Keratinocyte (primary cell): ENCODE measurements around the gene PSMD2.

Experiments used
- EZH2 ChIP-seq: IDR thresholded peaks from one replicate; pipeline ENCODE4 v1.6.1; 2012; ENCODE audit warnings: inconsistent platforms, mild to moderate bottlenecking, low read length, moderate library complexity
- TF ChIP-seq, protein P1 (sequence below), 3 experiments: IDR thresholded peaks in 1 of 3; conservative IDR thresholded peaks in 1 of 3; optimal IDR thresholded peaks in 1 of 3; 2 replicates in 2 of 3; 3 replicates in 1 of 3; pipeline versions ENCODE3 to v1.5.1; 2011; ENCODE audit warnings: low read length in 3 of 3, mild to moderate bottlenecking in 3 of 3, moderate library complexity in 2 of 3, control low read depth in 1 of 3, inconsistent platforms in 1 of 3; ENCODE audit not compliant: insufficient read depth in 2 of 3; ENCODE audit errors: extremely low read depth in 1 of 3

DNA sequence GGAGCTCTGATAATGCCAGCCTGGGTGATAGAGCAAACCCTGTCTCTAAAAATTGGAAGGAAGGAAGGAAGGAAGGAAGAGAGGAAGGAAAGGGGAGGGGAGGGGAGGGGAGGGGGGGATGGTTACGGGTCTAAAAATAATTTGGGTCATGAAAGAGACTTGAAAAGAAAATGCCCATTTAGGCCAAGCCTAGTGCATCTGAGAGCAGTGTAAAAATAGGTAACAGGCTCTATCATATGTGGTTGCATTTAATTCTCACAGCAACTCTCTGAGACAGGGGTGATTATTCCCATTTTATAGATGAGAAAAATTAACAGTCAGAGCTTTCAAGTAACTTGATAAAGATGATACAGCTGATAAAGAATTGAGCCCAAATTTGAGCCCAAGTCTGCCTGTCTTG lies 26.8 kb upstream of the PSMD2 start:
- TF ChIP-seq, protein P1, sequence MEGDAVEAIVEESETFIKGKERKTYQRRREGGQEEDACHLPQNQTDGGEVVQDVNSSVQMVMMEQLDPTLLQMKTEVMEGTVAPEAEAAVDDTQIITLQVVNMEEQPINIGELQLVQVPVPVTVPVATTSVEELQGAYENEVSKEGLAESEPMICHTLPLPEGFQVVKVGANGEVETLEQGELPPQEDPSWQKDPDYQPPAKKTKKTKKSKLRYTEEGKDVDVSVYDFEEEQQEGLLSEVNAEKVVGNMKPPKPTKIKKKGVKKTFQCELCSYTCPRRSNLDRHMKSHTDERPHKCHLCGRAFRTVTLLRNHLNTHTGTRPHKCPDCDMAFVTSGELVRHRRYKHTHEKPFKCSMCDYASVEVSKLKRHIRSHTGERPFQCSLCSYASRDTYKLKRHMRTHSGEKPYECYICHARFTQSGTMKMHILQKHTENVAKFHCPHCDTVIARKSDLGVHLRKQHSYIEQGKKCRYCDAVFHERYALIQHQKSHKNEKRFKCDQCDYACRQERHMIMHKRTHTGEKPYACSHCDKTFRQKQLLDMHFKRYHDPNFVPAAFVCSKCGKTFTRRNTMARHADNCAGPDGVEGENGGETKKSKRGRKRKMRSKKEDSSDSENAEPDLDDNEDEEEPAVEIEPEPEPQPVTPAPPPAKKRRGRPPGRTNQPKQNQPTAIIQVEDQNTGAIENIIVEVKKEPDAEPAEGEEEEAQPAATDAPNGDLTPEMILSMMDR (optimal IDR thresholded peaks at IDR 0.05 in 1 of 3, IDR thresholded peaks at IDR 0.05 in 1 of 3, conservative IDR thresholded peaks at IDR 0.05 in 1 of 3; ENCODE audit: extremely low read depth in 1 of 3, insufficient read depth in 2 of 3, low read length in 3 of 3), result no peak
- TF ChIP-seq EZH2, result no peak
